Measurements from ENCODE around the gene ERC2.

Gene ERC2

DNA sequence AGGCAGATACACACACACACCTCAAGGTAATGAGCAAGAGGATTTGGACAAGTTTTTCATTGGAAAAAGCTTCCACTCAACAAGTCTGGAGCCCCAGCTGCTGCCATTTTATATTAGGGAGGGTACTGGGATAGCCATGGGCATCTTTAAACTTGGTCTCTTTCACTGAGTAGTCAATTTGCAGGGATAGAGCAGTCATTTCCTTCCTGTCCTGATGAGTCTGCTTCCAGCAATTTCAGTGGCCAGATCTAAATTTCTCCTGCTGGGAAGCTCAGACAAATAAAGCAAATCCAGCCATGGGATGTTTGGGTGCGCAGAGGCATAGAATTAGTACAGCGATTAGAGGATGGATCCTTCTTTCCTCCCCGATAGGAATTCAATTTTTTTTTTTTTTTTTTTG, 874 bp upstream of the ERC2 start:
- Histone ChIP-seq H3K9ac (ENCODE audit: low read length) (no peak overlapping the region), H3K36me3 (ENCODE audit: control insufficient read depth, low read depth, low read length) (no peaks in the 10 kb centered on the region), H3K27ac (ENCODE audit: low read length) (no peak overlapping the region), H3K9me3 (ENCODE audit: control insufficient read depth, low read depth, low read length) (no peaks in the 10 kb centered on the region), H3K4me3 (ENCODE audit: low read length) (no peak overlapping the region), H3K27me3 (ENCODE audit: control insufficient read depth, insufficient read depth, low read length) (no peaks in the 10 kb centered on the region), H3K4me1 (ENCODE audit: control insufficient read depth, low read depth, low read length) (peaks cover 3% of the 10 kb centered on the region)

DNA sequence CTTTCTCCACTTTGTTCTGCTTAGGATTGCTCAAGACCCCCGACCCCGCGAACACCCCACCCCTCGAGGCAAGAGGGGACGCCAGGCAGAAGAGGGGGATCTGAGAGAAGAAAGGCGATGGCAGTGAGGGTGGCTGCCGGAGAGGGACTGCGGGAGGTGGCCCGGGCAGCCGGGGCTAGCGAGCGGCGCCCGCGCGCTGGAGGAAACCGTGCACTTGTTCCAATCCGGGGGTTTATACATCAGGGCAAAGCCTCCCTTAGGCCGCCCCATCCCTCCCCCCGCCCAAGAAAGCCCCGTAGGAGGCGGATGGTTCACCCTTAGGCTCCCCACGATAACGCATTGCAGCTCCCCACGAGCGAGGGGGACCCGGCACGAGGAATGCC, 475 bp downstream of the ERC2 start:
- Histone ChIP-seq H3K4me1 (ENCODE audit: control insufficient read depth, low read depth, low read length) (peaks cover 3% of the 10 kb centered on the region), H3K4me3 (ENCODE audit: low read length) (peak overlapping the region; percentile 95), H3K9ac (ENCODE audit: low read length) (peak overlapping the region; percentile 53), H3K9me3 (ENCODE audit: control insufficient read depth, low read depth, low read length) (no peaks in the 10 kb centered on the region), H3K27ac (ENCODE audit: low read length) (no peak overlapping the region), H3K36me3 (ENCODE audit: control insufficient read depth, low read depth, low read length) (no peaks in the 10 kb centered on the region), H3K27me3 (ENCODE audit: control insufficient read depth, insufficient read depth, low read length) (no peaks in the 10 kb centered on the region)

DNA sequence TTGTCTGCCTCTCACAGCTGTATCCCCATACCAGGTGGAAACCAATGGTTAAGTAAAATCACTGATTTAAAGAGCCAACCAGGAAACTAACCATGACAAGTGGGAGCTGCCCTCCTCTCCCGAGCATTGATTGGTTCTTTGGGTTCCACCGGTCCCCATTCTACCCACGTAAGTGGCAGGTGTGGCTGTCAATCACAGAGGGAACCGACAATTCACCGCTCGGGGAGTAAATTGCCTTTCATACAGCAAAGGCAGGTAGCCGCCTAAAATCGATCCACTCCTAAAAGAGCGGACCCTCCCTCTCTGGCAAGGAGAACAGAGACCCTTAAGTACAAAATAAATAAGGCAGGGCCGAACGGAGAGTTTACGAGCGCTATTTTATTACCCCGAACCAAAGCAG, 1.2 kb downstream of the ERC2 start:
- no peak overlapping the region for H3K27ac ChIP-seq (ENCODE audit: low read length)
- no peaks in the 10 kb centered on the region for H3K36me3 ChIP-seq (ENCODE audit: control insufficient read depth, low read depth, low read length)
- no peaks in the 10 kb centered on the region for H3K9me3 ChIP-seq (ENCODE audit: control insufficient read depth, low read depth, low read length)
- peaks cover 3% of the 10 kb centered on the region for H3K4me1 ChIP-seq (ENCODE audit: control insufficient read depth, low read depth, low read length)
- peak overlapping the region; percentile 53 for H3K9ac ChIP-seq (ENCODE audit: low read length)
- no peaks in the 10 kb centered on the region for H3K27me3 ChIP-seq (ENCODE audit: control insufficient read depth, insufficient read depth, low read length)
- peak overlapping the region; percentile 95 for H3K4me3 ChIP-seq (ENCODE audit: low read length)

DNA sequence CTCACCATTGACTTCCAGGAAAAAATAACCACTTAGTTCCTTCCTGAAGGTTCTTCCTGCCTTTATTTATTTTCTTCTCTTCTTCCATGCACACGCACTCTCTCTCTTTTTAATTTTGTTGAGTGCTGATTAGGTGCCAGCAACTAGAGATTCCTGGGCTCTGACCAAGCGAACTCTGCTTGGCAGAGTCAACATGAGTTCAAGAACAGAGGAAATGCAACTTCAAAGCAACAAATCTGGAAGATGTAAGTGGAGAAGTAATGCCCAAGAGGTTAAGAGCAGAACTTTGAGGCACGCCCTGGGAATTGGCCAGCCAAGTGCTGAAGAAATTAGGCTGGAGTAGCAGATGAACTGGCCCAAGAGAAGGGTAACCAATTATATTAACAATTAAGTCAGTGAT, 8.5 kb downstream of the ERC2 start:
- no peak overlapping the region for H3K9ac ChIP-seq (ENCODE audit: low read length)
- H3K9me3 ChIP-seq (ENCODE audit: control insufficient read depth, low read depth, low read length): no peaks in the 10 kb centered on the region
- H3K27me3 ChIP-seq (ENCODE audit: control insufficient read depth, insufficient read depth, low read length): no peaks in the 10 kb centered on the region
- no peak overlapping the region for H3K27ac ChIP-seq (ENCODE audit: low read length)
- H3K36me3 ChIP-seq (ENCODE audit: control insufficient read depth, low read depth, low read length): no peaks in the 10 kb centered on the region
- peaks cover 10% of the 10 kb centered on the region for H3K4me1 ChIP-seq (ENCODE audit: control insufficient read depth, low read depth, low read length)
- no peak overlapping the region for H3K4me3 ChIP-seq (ENCODE audit: low read length)

DNA sequence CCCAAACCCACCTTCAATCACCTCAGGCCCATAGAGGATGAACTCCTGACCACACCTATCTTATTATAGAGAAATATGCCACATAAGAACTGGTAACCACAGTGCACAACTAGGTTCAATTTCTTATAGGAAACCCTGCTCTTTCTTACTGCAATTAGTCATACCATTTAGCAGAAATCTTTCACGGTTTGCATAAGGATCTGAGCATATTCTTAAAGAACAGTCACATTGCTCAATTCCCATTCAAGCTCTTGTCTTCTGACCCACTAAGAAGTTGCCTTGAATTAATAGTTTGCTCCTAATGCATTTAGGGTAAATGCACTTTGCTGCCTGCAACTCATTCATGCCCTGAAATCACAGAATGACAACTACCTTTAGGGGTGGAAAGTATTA, 9.2 kb downstream of the ERC2 start:
- Histone ChIP-seq H3K4me1 (ENCODE audit: control insufficient read depth, low read depth, low read length) (peaks cover 10% of the 10 kb centered on the region), H3K4me3 (ENCODE audit: low read length) (no peak overlapping the region), H3K9ac (ENCODE audit: low read length) (no peak overlapping the region), H3K27me3 (ENCODE audit: control insufficient read depth, insufficient read depth, low read length) (no peaks in the 10 kb centered on the region), H3K27ac (ENCODE audit: low read length) (no peak overlapping the region), H3K36me3 (ENCODE audit: control insufficient read depth, low read depth, low read length) (no peaks in the 10 kb centered on the region), H3K9me3 (ENCODE audit: control insufficient read depth, low read depth, low read length) (no peaks in the 10 kb centered on the region)

DNA sequence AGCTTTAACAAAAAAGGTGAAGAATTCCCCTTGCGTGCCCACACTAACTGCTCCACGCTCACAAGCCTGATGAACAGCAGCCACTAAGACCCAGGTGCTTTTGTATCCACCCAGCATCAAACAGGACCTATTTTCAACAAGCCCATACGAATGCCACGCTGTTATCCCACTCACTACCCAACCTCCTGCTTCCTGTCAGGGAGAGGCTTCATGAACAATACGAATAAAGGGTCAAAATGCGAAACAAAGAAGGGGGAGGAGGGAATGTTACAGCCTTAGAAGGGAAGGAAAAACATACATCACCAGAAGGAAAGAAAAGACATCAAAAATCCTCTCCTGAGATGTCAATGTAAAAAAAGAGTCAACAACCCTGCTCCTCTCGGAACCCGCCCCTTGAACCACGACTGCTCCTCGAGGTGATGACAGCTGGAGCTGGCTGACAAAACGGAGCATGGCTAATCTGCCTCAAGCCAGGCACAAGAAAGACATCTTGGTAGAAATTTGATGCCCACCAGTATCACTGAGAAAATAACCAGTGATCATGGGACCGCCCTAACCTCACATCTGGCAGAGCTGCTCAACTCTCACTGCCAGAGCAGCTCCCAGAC, 9.7 kb downstream of the ERC2 start:
- H3K4me3 ChIP-seq (ENCODE audit: low read length): no peak overlapping the region
- H3K9ac ChIP-seq (ENCODE audit: low read length): no peak overlapping the region
- H3K36me3 ChIP-seq (ENCODE audit: control insufficient read depth, low read depth, low read length): no peaks in the 10 kb centered on the region
- no peaks in the 10 kb centered on the region for H3K27me3 ChIP-seq (ENCODE audit: control insufficient read depth, insufficient read depth, low read length)
- no peaks in the 10 kb centered on the region for H3K9me3 ChIP-seq (ENCODE audit: control insufficient read depth, low read depth, low read length)
- no peak overlapping the region for H3K27ac ChIP-seq (ENCODE audit: low read length)
- peaks cover 10% of the 10 kb centered on the region for H3K4me1 ChIP-seq (ENCODE audit: control insufficient read depth, low read depth, low read length)

DNA sequence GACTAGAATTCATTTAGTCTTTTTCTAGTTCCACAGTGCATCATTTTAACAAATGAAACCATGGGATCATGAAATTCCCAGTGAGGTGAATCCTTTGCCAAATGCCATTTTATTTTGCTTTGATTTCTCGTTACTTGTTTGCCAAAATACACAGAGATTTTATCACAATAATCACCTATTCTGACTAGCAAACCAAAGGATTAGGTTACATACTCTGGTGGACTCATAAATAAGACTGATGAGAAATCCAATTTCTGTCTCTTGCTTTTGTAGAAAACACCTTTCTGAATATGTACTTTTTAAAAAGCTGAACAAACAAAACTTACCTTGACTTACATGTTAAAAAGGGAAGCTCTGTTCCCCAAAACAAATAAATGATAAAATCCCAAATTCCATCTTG, 12.2 kb downstream of the ERC2 start:
- H3K9me3 ChIP-seq (ENCODE audit: control insufficient read depth, low read depth, low read length): no peaks in the 10 kb centered on the region
- no peaks in the 10 kb centered on the region for H3K36me3 ChIP-seq (ENCODE audit: control insufficient read depth, low read depth, low read length)
- peaks cover 10% of the 10 kb centered on the region for H3K4me1 ChIP-seq (ENCODE audit: control insufficient read depth, low read depth, low read length)
- no peak overlapping the region for H3K4me3 ChIP-seq (ENCODE audit: low read length)
- H3K27ac ChIP-seq (ENCODE audit: low read length): no peak overlapping the region
- no peaks in the 10 kb centered on the region for H3K27me3 ChIP-seq (ENCODE audit: control insufficient read depth, insufficient read depth, low read length)
- no peak overlapping the region for H3K9ac ChIP-seq (ENCODE audit: low read length)

DNA sequence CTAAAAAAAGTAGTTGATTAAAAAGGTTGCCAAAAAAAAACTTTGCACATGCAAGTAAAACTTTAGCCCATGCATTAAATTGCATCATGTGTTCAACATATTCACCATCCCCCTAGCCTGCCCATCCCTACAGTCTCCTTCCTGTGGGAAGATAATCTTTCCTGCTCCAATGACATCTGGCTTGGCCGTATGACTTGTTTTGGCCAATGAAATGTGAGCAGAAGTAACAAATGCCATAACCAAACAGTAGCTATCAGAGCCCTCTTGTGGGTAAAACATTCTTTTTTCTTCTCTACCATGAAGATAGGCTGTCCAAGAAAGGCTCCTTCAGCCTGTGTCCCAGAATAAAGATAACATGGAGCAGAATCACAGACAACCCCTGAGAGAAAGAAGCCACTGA, 15.3 kb downstream of the ERC2 start:
- H3K36me3 ChIP-seq (ENCODE audit: control insufficient read depth, low read depth, low read length): no peaks in the 10 kb centered on the region

DNA sequence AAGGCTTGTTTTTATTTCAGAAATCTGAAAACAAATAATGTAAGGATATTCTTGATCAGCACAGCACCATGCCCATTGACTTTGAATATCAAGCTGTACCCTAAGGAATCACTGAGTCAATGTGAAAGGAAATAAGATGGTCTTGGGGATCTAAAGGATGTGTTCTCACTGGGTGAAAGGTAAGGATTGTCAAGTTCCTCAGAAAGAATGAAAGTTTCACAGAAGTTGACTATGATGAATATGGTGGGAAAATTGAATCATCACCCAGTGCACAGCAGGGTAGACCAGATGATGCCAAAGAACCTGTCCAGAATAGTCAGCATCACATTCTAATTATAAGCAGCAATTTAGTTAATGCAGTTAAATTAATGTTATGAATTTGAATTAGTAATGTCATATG, 16.2 kb downstream of the ERC2 start:
- Histone ChIP-seq H3K9ac (ENCODE audit: low read length) (no peak overlapping the region), H3K27me3 (ENCODE audit: control insufficient read depth, insufficient read depth, low read length) (no peaks in the 10 kb centered on the region), H3K27ac (ENCODE audit: low read length) (no peak overlapping the region), H3K36me3 (ENCODE audit: control insufficient read depth, low read depth, low read length) (no peaks in the 10 kb centered on the region), H3K4me3 (ENCODE audit: low read length) (no peak overlapping the region), H3K4me1 (ENCODE audit: control insufficient read depth, low read depth, low read length) (no peaks in the 10 kb centered on the region), H3K9me3 (ENCODE audit: control insufficient read depth, low read depth, low read length) (no peaks in the 10 kb centered on the region)

More for the DNA sequence above, 15.3 kb downstream of the ERC2 start:
- H3K27me3 ChIP-seq (ENCODE audit: control insufficient read depth, insufficient read depth, low read length): no peaks in the 10 kb centered on the region
- H3K9ac ChIP-seq (ENCODE audit: low read length): no peak overlapping the region
- no peak overlapping the region for H3K27ac ChIP-seq (ENCODE audit: low read length)
- no peak overlapping the region for H3K4me3 ChIP-seq (ENCODE audit: low read length)
- H3K4me1 ChIP-seq (ENCODE audit: control insufficient read depth, low read depth, low read length): no peaks in the 10 kb centered on the region
- no peaks in the 10 kb centered on the region for H3K9me3 ChIP-seq (ENCODE audit: control insufficient read depth, low read depth, low read length)

DNA sequence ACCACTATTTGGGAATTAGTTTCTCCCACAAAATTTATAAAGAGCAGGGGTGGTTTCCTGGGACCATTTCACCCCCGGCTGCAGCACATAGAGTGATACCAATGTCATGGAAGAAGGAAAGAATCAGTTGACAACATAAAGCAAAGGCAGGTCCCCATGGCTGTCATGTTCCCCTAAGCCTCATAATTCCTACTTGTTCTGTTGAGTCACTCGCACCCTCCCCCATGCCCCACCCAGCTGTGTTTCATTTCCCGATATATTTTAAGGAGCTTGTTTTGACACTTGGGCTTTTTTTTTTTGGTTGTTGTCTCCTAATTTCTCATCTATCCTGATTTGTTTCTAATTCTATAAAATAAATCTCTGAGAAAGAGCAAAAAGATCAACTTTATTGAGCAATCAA, 24.9 kb downstream of the ERC2 start:
- H3K9ac ChIP-seq (ENCODE audit: low read length): no peak overlapping the region
- no peaks in the 10 kb centered on the region for H3K36me3 ChIP-seq (ENCODE audit: control insufficient read depth, low read depth, low read length)
- no peaks in the 10 kb centered on the region for H3K27me3 ChIP-seq (ENCODE audit: control insufficient read depth, insufficient read depth, low read length)
- peaks cover 10% of the 10 kb centered on the region for H3K4me1 ChIP-seq (ENCODE audit: control insufficient read depth, low read depth, low read length)
- peaks cover 1% of the 10 kb centered on the region for H3K9me3 ChIP-seq (ENCODE audit: control insufficient read depth, low read depth, low read length)
- H3K27ac ChIP-seq (ENCODE audit: low read length): no peak overlapping the region
- H3K4me3 ChIP-seq (ENCODE audit: low read length): no peak overlapping the region

DNA sequence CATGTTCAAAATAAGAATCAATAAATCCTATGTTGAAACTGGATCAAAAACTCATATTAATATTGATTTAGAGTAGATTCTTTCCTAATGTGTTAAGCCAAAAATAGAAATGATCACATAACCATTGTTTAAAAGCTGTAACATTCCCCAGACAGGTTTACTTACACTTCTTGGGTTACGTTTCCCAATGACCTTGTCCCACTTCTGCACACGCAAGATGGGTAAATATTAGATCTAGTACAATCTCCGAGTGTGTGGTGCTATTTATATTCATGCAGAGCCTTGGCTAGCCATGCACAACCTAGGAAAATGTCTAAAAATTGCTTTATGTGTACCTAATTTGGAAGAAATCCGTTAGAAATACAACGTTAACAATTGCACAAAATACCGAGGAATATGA, 39.6 kb downstream of the ERC2 start:
- Histone ChIP-seq H3K36me3 (ENCODE audit: control insufficient read depth, low read depth, low read length) (peaks cover 9% of the 10 kb centered on the region), H3K27ac (ENCODE audit: low read length) (no peak overlapping the region), H3K4me3 (ENCODE audit: low read length) (no peak overlapping the region), H3K27me3 (ENCODE audit: control insufficient read depth, insufficient read depth, low read length) (no peaks in the 10 kb centered on the region), H3K9ac (ENCODE audit: low read length) (no peak overlapping the region), H3K9me3 (ENCODE audit: control insufficient read depth, low read depth, low read length) (no peaks in the 10 kb centered on the region), H3K4me1 (ENCODE audit: control insufficient read depth, low read depth, low read length) (no peaks in the 10 kb centered on the region)

DNA sequence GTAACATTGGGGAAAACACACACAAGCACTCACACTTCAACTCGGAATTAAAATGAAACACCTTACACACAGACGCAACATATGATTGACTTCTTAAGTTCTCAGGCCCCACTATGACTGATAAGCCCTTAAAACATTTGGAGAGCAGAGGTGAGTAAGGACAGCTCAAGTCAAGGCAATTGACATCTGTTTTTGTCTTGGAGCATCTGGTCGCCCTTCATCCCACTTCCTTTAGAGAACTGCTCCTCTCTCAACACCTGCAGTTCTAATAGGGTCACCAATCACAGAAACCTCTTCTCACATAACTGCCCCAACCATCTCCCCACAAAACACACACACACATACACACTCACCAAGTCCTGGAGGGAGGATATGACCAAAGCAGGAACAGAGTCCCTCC, 43.4 kb downstream of the ERC2 start:
- H3K36me3 ChIP-seq (ENCODE audit: control insufficient read depth, low read depth, low read length): no peaks in the 10 kb centered on the region
- H3K27ac ChIP-seq (ENCODE audit: low read length): no peak overlapping the region
- H3K4me3 ChIP-seq (ENCODE audit: low read length): no peak overlapping the region
- H3K9me3 ChIP-seq (ENCODE audit: control insufficient read depth, low read depth, low read length): no peaks in the 10 kb centered on the region
- H3K27me3 ChIP-seq (ENCODE audit: control insufficient read depth, insufficient read depth, low read length): no peaks in the 10 kb centered on the region
- no peak overlapping the region for H3K9ac ChIP-seq (ENCODE audit: low read length)
- peaks cover 5% of the 10 kb centered on the region for H3K4me1 ChIP-seq (ENCODE audit: control insufficient read depth, low read depth, low read length)

Data from iPS-18a (cell line).